HepG2 (cell line): ENCODE data around the gene CLEC10A. TPM values are rescaled to one million over a fixed set of nuclear protein-coding genes. Genes with fewer than 3 reads are reported as not detected.

ENCODE experiments used
- ATAD3A ChIP-seq: sonication (generic); formaldehyde crosslinking; IDR thresholded peaks from 2 replicates; pipeline ENCODE4 v1.4.0; 2020; ENCODE audit warnings: missing genetic modification reagents
- GLI4 ChIP-seq: sonication (generic); formaldehyde crosslinking; IDR thresholded peaks from 2 replicates; pipeline ENCODE4 v1.5.1; 2020; ENCODE audit warnings: missing genetic modification reagents, mild to moderate bottlenecking, moderate library complexity, borderline replicate concordance
- GZF1 ChIP-seq: sonication (generic); formaldehyde crosslinking; IDR thresholded peaks from 2 replicates; pipeline ENCODE4 v1.5.1; 2020; ENCODE audit warnings: mild to moderate bottlenecking, missing genetic modification reagents
- MAFK ChIP-seq, 2 experiments: IDR thresholded peaks in 1 of 2; conservative IDR thresholded peaks in 1 of 2; 2 replicates each; pipeline ENCODE4 v1.6.1; 2011; ENCODE audit warnings: improper control_type of control experiment in 2 of 2, low read length in 2 of 2
- MLXIP ChIP-seq: sonication (generic); formaldehyde crosslinking; IDR thresholded peaks from 2 replicates; pipeline ENCODE4 v1.9.0; 2021; ENCODE audit warnings: missing genetic modification reagents, borderline replicate concordance
- POLR2A ChIP-seq, 2 experiments: IDR thresholded peaks; 2 replicates each; pipeline ENCODE4 v1.6.1; 2011; ENCODE audit warnings: low read depth in 2 of 2, low read length in 2 of 2, mild to moderate bottlenecking in 1 of 2, moderate library complexity in 1 of 2; ENCODE audit not compliant: insufficient read depth in 1 of 2
- PRDM4 ChIP-seq: sonication (generic); formaldehyde crosslinking; IDR thresholded peaks from 2 replicates; pipeline ENCODE4 v1.9.0; 2021; ENCODE audit warnings: missing genetic modification reagents, borderline replicate concordance
- RBAK ChIP-seq: sonication (generic); formaldehyde crosslinking; IDR thresholded peaks from 2 replicates; pipeline ENCODE4 v1.5.1; 2020; ENCODE audit warnings: mild to moderate bottlenecking, missing genetic modification reagents
- ZBTB37 ChIP-seq: sonication (generic); formaldehyde crosslinking; IDR thresholded peaks from 2 replicates; pipeline ENCODE4 v1.4.0; 2020; ENCODE audit warnings: mild to moderate bottlenecking, missing genetic modification reagents
- ZC3H13 ChIP-seq: sonication (generic); formaldehyde crosslinking; IDR thresholded peaks from 2 replicates; pipeline ENCODE4 v1.8.1; 2023; ENCODE audit warnings: mild to moderate bottlenecking, missing genetic modification reagents, moderate library complexity
- ZNF256 ChIP-seq: sonication (generic); formaldehyde crosslinking; conservative IDR thresholded peaks from 2 replicates; pipeline ENCODE4 v1.4.0; 2020; ENCODE audit warnings: missing genetic modification reagents
- polyA plus RNA-seq, 8 experiments: library from polyadenylated mRNA; depleted of rRNA in 3 of 8; stranded (reverse) in 7 of 8; unstranded in 1 of 8; fragments of >200 nt; fragmentation: Illumina TruSeq in 4 of 8; extraction: Trizol in 4 of 8; gene quantifications; 2 replicates each; pipeline versions ENCODE4 v1.2.1 to v1.2.3, GENCODE V29; 2011 to 2016; ENCODE audit warnings: low read depth in 4 of 8, missing spikeins in 1 of 8, mixed read lengths in 1 of 8; ENCODE audit not compliant: insufficient read depth in 1 of 8
- total RNA-seq, 5 experiments: library from RNA; depleted of rRNA; stranded (reverse); fragments of >200 nt; fragmentation: Illumina TruSeq; extraction: Trizol; gene quantifications; 2 replicates each; pipeline ENCODE4 v1.2.3, GENCODE V29; 2016; ENCODE audit warnings: low read depth in 1 of 5
- TF ChIP-seq, protein P1 (sequence below): sonication (generic); formaldehyde crosslinking; IDR thresholded peaks from 2 replicates; pipeline ENCODE4 v1.4.0; 2020; ENCODE audit warnings: missing genetic modification reagents
- TF ChIP-seq, protein P2 (sequence below): sonication (generic); formaldehyde crosslinking; IDR thresholded peaks from 2 replicates; pipeline ENCODE4 v1.4.0; 2020; ENCODE audit warnings: missing genetic modification reagents, mild to moderate bottlenecking, borderline replicate concordance

The CLEC10A gene
- total and polyA plus RNA-seq, 2 of the 13 experiments (the other 11 are each of a cell fraction or from before 2014, with no cell fraction given) = 0.33 TPM; not detected in 1

- no peak for TF ChIP-seq PRDM4 (CRISPR knock-in tag)
- TF ChIP-seq, protein P1, sequence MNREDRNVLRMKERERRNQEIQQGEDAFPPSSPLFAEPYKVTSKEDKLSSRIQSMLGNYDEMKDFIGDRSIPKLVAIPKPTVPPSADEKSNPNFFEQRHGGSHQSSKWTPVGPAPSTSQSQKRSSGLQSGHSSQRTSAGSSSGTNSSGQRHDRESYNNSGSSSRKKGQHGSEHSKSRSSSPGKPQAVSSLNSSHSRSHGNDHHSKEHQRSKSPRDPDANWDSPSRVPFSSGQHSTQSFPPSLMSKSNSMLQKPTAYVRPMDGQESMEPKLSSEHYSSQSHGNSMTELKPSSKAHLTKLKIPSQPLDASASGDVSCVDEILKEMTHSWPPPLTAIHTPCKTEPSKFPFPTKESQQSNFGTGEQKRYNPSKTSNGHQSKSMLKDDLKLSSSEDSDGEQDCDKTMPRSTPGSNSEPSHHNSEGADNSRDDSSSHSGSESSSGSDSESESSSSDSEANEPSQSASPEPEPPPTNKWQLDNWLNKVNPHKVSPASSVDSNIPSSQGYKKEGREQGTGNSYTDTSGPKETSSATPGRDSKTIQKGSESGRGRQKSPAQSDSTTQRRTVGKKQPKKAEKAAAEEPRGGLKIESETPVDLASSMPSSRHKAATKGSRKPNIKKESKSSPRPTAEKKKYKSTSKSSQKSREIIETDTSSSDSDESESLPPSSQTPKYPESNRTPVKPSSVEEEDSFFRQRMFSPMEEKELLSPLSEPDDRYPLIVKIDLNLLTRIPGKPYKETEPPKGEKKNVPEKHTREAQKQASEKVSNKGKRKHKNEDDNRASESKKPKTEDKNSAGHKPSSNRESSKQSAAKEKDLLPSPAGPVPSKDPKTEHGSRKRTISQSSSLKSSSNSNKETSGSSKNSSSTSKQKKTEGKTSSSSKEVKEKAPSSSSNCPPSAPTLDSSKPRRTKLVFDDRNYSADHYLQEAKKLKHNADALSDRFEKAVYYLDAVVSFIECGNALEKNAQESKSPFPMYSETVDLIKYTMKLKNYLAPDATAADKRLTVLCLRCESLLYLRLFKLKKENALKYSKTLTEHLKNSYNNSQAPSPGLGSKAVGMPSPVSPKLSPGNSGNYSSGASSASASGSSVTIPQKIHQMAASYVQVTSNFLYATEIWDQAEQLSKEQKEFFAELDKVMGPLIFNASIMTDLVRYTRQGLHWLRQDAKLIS (CRISPR knock-in tag) = no peak
- TF ChIP-seq POLR2A (IDR thresholded peaks at IDR 0.05; ENCODE audit: insufficient read depth in 1 of 2, low read depth in 2 of 2, low read length in 2 of 2) = peak; percentile 78 to 93
- TF ChIP-seq ZC3H13 (CRISPR knock-in tag) = 0 out of 2 replicates have a peak, but pooled peaks have one; percentile 29
- TF ChIP-seq ATAD3A = no peak
- TF ChIP-seq RBAK (CRISPR knock-in tag) = no peak
- no peak for TF ChIP-seq GZF1 (CRISPR knock-in tag)
- TF ChIP-seq MLXIP (CRISPR knock-in tag) = no peak
- TF ChIP-seq MAFK (conservative IDR thresholded peaks at IDR 0.05 in 1 of 2, IDR thresholded peaks at IDR 0.05 in 1 of 2; ENCODE audit: low read length in 2 of 2) = no peak
- TF ChIP-seq GLI4 (CRISPR knock-in tag) = peak; percentile 29; the same call in 1 of the 2 replicates
- TF ChIP-seq ZNF256 = no peak
- TF ChIP-seq, protein P2, sequence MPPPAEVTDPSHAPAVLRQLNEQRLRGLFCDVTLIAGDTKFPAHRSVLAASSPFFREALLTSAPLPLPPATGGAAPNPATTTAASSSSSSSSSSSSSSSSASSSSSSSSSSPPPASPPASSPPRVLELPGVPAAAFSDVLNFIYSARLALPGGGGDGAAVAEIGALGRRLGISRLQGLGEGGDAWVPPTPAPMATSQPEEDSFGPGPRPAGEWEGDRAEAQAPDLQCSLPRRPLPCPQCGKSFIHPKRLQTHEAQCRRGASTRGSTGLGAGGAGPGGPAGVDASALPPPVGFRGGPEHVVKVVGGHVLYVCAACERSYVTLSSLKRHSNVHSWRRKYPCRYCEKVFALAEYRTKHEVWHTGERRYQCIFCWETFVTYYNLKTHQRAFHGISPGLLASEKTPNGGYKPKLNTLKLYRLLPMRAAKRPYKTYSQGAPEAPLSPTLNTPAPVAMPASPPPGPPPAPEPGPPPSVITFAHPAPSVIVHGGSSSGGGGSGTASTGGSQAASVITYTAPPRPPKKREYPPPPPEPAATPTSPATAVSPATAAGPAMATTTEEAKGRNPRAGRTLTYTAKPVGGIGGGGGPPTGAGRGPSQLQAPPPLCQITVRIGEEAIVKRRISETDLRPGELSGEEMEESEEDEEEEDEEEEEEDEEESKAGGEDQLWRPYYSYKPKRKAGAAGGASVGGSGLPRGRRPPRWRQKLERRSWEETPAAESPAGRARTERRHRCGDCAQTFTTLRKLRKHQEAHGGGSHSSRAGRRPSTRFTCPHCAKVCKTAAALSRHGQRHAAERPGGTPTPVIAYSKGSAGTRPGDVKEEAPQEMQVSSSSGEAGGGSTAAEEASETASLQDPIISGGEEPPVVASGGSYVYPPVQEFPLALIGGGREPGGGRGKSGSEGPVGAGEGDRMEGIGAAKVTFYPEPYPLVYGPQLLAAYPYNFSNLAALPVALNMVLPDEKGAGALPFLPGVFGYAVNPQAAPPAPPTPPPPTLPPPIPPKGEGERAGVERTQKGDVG (CRISPR knock-in tag) = no peak; the same call in 1 of the 2 replicates
- TF ChIP-seq ZBTB37 (CRISPR knock-in tag) = no peak
Measured at GRCh38 chr17:7035591-7036368, 44.3 kb downstream of the CLEC10A start, which contains the start of gene SLC16A13 (continued).
